HepG2 (cell line): ENCODE data around the gene TROAP. TPM values are rescaled to one million over a fixed set of nuclear protein-coding genes. Genes with fewer than 3 reads are reported as not detected.

ENCODE experiments used
- ARHGAP35 ChIP-seq: sonication (generic); formaldehyde crosslinking; IDR thresholded peaks from 2 replicates; pipeline ENCODE4 v1.9.0; 2022; ENCODE audit warnings: mild to moderate bottlenecking, inconsistent platforms, moderate library complexity, missing genetic modification reagents, borderline replicate concordance
- ATF4 ChIP-seq, 2 experiments: fragments of 450-650 bp in 1 of 2; sonication (generic) in 1 of 2; formaldehyde crosslinking; IDR thresholded peaks; 2 replicates each; pipeline versions ENCODE4 v1.5.0 to v1.8.0; 2020 to 2022; ENCODE audit warnings: mild to moderate bottlenecking in 1 of 2, missing genetic modification reagents in 1 of 2
- CHD2 ChIP-seq: IDR thresholded peaks from 2 replicates; pipeline ENCODE4 v1.6.1; 2011; ENCODE audit warnings: low read depth, low read length, improper control_type of control experiment
- FUBP1 ChIP-seq: sonication (generic); formaldehyde crosslinking; IDR thresholded peaks from 2 replicates; pipeline ENCODE4 v1.5.1; 2020; ENCODE audit warnings: missing genetic modification reagents, mild to moderate bottlenecking, borderline replicate concordance
- MATR3 ChIP-seq: sonication (generic); formaldehyde crosslinking; IDR thresholded peaks from 2 replicates; pipeline ENCODE4 v1.4.0; 2020; ENCODE audit warnings: missing genetic modification reagents
- MED8 ChIP-seq: sonication (generic); formaldehyde crosslinking; IDR thresholded peaks from 2 replicates; pipeline ENCODE4 v1.8.1; 2023; ENCODE audit warnings: mild to moderate bottlenecking, missing genetic modification reagents; ENCODE audit not compliant: insufficient replicate concordance
- RFXANK ChIP-seq: IDR thresholded peaks from 2 replicates; pipeline ENCODE4 v1.6.1; 2016
- SMYD3 ChIP-seq: sonication (generic); formaldehyde crosslinking; IDR thresholded peaks from 2 replicates; pipeline ENCODE4 v1.8.1; 2023; ENCODE audit warnings: mild to moderate bottlenecking, missing genetic modification reagents
- SNAPC4 ChIP-seq: sonication (generic); formaldehyde crosslinking; IDR thresholded peaks from 2 replicates; pipeline ENCODE4 v1.4.0; 2020; ENCODE audit warnings: mild to moderate bottlenecking, missing genetic modification reagents
- ZNF12 ChIP-seq: sonication (generic); formaldehyde crosslinking; IDR thresholded peaks from 2 replicates; pipeline ENCODE4 v1.5.0; 2020; ENCODE audit warnings: missing genetic modification reagents
- ZNF207 ChIP-seq: fragments of 450-650 bp; IDR thresholded peaks from 2 replicates; pipeline ENCODE4 v1.6.1; 2016; ENCODE audit warnings: antibody characterized with exemption, borderline replicate concordance
- ZNF225 ChIP-seq: sonication (generic); formaldehyde crosslinking; IDR thresholded peaks from 2 replicates; pipeline ENCODE4 v1.4.0; 2020; ENCODE audit warnings: mild to moderate bottlenecking, missing genetic modification reagents
- ZNF326 ChIP-seq: sonication (generic); formaldehyde crosslinking; IDR thresholded peaks from 2 replicates; pipeline ENCODE4 v1.4.0; 2020; ENCODE audit warnings: missing genetic modification reagents, borderline replicate concordance
- ZNF513 ChIP-seq: sonication (generic); formaldehyde crosslinking; conservative IDR thresholded peaks from 2 replicates; pipeline ENCODE4 v1.5.0; 2020; ENCODE audit warnings: missing genetic modification reagents
- ZNF615 ChIP-seq: sonication (generic); formaldehyde crosslinking; IDR thresholded peaks from 2 replicates; pipeline ENCODE4 v1.5.0; 2020; ENCODE audit warnings: mild to moderate bottlenecking, missing genetic modification reagents, borderline replicate concordance
- ZNF709 ChIP-seq: sonication (generic); formaldehyde crosslinking; IDR thresholded peaks from 2 replicates; pipeline ENCODE4 v1.5.0; 2020; ENCODE audit warnings: mild to moderate bottlenecking, missing genetic modification reagents
- ZNF784 ChIP-seq: sonication (generic); formaldehyde crosslinking; IDR thresholded peaks from 2 replicates; pipeline ENCODE4 v1.5.1; 2020; ENCODE audit warnings: missing genetic modification reagents, mild to moderate bottlenecking, borderline replicate concordance
- ZNF878 ChIP-seq: sonication (generic); formaldehyde crosslinking; IDR thresholded peaks from 2 replicates; pipeline ENCODE4 v1.8.1; 2023; ENCODE audit warnings: mild to moderate bottlenecking, missing genetic modification reagents, moderate library complexity
- ZNF879 ChIP-seq: sonication (generic); formaldehyde crosslinking; IDR thresholded peaks from 2 replicates; pipeline ENCODE4 v1.8.1; 2023; ENCODE audit warnings: missing genetic modification reagents
- polyA plus RNA-seq, 8 experiments: library from polyadenylated mRNA; depleted of rRNA in 3 of 8; stranded (reverse) in 7 of 8; unstranded in 1 of 8; fragments of >200 nt; fragmentation: Illumina TruSeq in 4 of 8; extraction: Trizol in 4 of 8; gene quantifications; 2 replicates each; pipeline versions ENCODE4 v1.2.1 to v1.2.3, GENCODE V29; 2011 to 2016; ENCODE audit warnings: low read depth in 4 of 8, missing spikeins in 1 of 8, mixed read lengths in 1 of 8; ENCODE audit not compliant: insufficient read depth in 1 of 8
- total RNA-seq, 5 experiments: library from RNA; depleted of rRNA; stranded (reverse); fragments of >200 nt; fragmentation: Illumina TruSeq; extraction: Trizol; gene quantifications; 2 replicates each; pipeline ENCODE4 v1.2.3, GENCODE V29; 2016; ENCODE audit warnings: low read depth in 1 of 5

Gene TROAP
- total and polyA plus RNA-seq, 2 of the 13 experiments (the other 11 are each of a cell fraction or from before 2014, with no cell fraction given), result 22.5 to 30.9 TPM

- TF ChIP-seq MED8 (no peak), ARHGAP35 (CRISPR knock-in tag) (no peak), ZNF709 (CRISPR knock-in tag) (peak; percentile 53; the same call in 1 of the 2 replicates), CHD2 (peak; percentile 91), RFXANK (no peak), ZNF615 (no peak), ZNF879 (CRISPR knock-in tag) (no peak), ZNF878 (CRISPR knock-in tag) (peak; percentile 97; the same call in 1 of the 2 replicates), MATR3 (CRISPR knock-in tag) (no peak), SMYD3 (CRISPR knock-in tag) (no peak; the same call in 1 of the 2 replicates), FUBP1 (CRISPR knock-in tag) (no peak), ZNF225 (CRISPR knock-in tag) (no peak), SNAPC4 (CRISPR knock-in tag) (no peak), ZNF326 (CRISPR knock-in tag) (no peak), ATF4 (CRISPR knock-in tag; IDR thresholded peaks at IDR 0.05) (no peak), ZNF513 (CRISPR knock-in tag) (no peak), ZNF207 (no peak), ZNF784 (CRISPR knock-in tag) (peak; percentile 57; the same call in 1 of the 2 replicates), ZNF12 (no peak)
These were observed at the start of gene TROAP (continued) for GRCh38 chr12:49322708-49323523.
